ENCODE results near the gene CANT1.
"Not testable (repeated sequence)": the region's sequence is repeated elsewhere in the genome, so short reads cannot be mapped to it uniquely, and the experiment has no call there.

CANT1 gene

DNA sequence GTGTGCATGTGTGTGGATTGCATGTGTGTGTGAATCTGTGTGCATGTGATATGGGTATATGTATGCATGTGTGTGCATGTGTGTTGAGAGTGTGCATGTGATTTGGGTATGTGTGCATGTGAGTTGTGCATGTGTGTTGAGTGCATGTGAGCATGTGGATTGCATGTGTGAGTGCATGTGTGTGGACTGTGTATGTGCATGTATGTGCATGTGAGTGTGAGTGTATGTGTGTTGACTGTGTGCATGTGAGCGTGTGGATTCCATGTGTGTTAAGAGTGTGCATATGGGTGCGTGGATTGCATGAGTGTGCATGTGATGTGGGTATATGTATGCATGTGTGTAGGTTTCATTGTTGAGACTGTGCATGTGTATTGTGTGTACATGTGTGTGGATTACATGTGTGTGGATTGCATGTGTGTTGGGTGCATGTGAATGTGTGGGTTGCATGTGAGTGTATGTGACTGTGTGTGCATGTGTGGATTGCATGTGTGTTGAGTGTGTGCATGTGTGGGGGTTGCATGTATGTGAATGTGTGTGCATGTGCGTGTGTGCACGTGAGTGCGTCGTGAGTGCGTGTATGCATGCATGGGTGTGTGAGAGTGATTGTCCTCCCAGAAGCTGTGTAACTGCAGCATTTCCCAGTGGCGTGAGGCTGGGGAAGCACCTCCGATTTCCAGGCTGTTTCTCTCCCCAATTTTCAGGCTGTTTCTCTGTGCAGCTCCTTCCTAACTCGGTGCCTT lies 33.8 kb upstream of the CANT1 start:
- DNase-seq (ENCODE audit: low spot score) = no peak

DNA sequence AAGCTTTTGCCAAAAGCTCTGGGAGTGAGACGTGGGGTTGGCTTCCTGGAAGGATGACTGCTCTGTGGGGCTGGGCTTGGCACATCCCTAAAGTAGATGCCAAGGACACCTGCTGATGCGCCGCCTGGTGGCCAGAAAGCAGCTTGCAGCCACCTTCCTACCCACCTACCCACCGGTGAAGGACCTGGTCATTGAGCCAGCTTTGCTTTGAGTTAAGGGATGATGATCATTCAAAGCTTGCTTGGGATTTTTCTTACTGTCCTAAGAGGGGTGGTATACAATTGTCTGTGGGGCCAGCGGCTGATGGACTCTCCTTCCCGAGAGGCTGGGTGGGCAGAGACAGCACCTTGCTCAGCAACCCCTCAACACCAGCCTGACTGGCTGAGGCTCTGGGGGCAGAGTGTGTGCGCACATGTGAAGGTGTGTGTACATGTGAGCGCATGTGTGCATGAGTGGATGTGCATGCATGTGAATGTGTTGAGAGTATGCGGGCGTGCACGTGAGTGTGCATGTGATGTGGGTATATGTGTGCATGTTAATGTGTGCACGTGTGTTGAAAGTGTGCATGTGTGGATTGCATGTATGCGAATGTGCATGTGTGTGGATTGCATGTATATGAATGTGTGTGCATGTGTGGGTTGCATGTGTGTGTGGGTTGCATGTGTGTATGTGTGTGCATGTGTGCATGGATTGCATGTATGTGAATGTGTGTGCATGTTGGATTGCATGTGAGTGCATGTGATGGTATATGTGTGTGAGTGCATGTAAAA lies 33.0 kb upstream of the CANT1 start:
- DNase-seq (ENCODE audit: low spot score) = peak; percentile 60

DNA sequence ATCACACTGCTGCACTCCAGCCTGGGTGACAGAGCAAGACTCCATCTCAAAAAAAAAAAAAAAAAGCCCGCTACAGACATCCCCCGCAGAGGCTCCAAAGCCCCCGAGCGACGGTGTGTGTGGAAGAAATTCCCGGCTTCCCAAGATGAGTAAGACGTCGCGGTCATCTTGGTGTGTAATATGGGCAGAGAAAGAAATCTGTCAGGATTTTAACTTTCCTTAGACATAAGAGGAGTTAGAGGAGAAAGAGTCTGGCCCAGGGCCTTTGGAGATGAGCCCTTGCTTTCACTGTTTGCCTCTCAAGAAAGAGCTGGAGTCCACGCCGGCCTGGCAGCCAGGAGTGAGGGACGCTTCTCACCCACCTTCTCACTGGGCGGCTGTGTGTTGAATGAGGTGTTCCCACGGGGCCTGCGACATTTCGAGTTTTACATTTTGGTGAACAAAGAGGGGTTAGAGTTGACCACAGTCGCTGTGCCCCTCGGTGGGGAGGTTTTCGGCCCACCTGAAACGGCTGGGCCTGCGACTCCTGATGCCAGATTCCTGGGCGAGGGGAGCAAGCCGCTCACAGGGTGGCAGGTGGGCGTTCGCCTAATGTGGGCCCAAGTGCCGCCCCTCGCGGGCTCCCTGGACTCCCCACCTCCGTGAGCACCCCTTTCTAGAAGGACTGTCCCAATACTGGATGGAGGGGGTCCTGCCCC lies 32.3 kb upstream of the CANT1 start:
- no peak for DNase-seq (ENCODE audit: low spot score)

DNA sequence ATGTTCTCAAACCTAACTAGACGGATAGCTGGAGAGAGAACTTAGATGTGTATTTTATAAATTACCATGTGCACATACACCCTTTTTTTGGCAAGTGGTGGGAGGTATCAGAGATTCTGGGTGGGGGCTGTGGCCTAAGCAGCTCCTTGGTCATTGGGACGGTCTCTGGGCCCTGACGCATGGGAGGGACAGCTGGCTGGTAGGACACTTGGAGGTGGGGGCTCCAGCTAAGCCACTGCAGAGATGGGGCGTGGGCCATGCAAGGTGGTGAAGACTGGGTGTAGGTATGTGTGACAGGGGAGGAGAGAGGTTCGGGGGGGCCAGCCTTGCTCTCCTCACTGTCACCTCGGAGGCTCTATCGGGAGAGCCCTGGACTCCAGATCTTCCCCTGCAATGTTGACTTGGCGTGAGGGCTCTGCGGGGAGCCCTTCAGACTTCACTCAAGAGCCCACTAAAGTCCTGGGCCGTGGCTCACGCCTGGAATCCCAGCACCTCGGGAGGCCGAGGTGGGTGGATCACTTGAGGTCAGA lies 31.5 kb upstream of the CANT1 start:
- no peak for DNase-seq (ENCODE audit: low spot score)

DNA sequence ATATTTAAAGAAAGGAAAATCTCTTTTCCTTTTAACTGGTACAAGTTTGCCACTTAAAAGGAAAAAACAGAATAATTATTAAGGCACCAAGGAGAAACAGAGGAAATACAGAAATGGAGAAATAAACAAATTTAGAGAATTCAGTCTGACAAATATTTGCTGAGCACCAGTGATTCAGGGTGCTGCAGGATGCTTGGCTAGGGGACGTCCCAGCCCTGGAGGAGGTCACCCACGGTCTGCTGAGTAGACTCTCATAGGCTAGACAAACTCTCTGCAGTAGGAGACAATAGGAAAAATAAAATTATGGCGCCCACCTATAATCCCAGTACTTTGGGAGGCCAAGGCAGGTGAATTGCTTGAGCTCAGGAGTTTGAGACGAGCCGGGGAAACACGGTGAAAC lies 30.3 kb upstream of the CANT1 start:
- DNase-seq (ENCODE audit: low spot score) = no peak

DNA sequence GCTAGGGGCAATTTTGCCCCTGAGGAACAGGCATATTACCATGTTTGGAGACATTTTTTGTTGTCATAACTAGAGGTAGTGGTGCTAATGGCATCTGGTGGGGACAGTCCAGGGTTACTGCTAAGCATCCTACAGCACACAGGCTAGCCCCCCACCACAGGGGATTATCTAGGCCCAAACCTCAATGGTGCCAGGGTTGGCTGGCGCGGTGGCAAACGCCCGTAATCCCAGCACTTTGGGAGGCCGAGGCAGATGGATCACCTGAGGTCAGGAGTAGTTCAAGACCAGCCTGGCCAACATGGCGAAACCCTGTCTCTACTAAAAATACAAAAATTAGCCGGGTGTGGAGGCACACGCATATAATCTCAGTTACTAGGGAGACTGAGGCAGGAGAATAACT lies 29.6 kb upstream of the CANT1 start:
- no peak for DNase-seq (ENCODE audit: low spot score)

DNA sequence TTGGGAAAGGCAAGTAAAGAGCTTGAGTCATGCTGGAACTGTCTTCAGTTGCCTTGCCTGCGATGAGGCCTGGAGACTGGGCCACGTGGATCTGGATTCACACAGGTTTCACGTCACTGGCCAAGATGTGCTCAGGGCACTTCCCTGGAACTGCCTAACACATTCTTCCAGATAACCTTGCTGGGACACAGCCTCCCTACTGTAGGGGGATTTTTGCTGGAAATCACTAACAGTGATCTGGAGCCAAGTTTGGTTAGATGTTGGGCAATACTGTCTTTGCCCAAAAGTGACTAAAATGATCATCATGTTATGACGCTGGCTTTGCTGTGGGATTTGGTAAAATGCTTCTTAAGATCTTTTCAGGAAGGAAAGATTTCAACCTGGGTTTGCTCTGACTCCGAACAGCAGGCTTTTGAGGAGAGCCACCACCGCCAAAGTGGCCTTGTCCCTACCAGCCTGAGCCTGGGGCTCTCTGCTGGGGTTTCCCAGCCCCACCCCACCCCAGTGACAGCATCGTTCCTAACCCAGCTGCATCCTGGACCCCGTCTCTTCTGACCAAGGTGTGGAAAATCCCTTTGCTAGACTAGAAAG lies 29.1 kb upstream of the CANT1 start:
- DNase-seq (ENCODE audit: low spot score) = no peak

DNA sequence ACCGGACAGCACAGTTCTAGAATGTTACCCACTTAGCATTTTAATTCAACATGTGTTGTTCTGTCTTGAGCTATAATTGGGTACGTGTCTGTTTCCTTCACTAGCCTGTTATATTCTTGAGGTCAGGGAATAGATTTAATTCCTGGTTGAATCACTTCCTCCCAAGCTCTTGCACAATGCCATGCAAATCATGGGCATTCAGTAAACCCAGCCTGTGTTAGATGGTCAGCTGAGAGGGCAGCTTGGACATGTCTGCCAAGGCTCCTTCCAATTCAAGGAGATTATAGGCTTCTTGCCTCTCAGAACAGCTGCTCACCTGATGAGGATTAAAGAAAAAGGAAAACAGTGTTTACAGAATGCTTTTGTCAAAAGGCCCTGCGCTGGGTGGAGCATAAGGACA lies 27.0 kb upstream of the CANT1 start:
- DNase-seq (ENCODE audit: low spot score) = peak; percentile 60

DNA sequence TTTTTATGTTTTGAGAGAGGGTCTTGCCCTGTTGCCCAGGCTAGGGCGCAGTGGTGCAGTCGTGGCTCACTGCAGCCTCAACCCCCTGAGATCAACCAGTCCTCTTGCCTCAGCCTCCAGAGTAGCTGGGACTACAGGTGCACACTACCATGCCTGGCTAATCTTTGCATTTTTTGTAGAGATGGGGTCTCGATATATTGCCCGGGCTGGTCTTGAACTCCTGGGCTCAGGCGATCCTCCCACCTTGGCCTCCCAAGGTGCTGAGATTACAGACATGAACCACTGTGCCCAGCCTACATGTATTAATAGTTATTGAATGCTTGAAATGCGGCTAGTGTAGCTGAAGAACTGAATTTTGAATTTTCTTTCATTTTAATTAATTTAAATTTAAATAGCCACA lies 26.6 kb upstream of the CANT1 start:
- DNase-seq (ENCODE audit: low spot score) = no peak

DNA sequence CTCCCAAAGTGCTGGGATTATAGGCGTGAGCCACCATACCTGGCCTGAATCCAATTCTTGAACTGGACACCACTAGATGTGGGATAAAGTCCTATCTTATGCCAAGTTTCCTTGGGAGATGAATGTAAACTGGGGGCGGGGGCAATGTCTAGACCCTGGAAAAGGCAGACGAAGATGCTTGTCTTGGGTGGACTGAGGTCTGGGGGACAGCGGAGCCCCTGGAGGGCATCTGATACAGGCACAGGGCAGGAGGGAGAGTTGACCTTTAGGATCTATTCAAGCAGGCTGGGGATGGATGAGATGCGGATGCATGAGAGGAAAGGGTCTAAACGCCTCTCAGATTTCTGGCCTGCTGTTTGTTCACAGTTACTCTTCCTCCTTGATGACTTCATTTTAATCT lies 26.1 kb upstream of the CANT1 start:
- DNase-seq (ENCODE audit: low spot score) = no peak

DNA sequence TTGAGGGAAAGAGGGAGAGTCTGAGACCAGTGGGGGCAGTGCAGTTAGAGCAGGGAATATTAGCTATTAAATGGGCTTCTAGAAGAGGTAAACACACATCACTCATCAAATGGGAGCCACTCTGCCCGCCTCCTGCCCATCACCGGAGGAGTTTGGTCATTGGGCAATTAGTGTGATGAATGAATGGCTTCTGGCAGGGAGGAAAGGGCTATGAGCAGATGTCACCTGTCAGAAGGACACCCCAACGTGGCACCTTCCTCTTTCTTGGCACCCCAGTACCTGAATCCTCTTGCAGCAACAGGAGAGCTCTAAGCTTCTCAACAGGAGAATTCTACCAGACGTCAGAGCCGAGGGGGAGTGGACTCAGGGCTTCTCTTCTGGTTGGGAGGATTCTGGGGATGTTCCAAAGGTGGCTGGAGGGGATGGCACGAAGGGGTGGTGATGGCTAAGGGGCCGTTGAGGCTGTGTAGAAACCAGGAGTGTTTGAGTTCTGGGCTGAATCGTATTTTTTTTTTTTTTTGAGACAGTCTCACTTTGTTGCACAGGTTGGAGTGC lies 25.4 kb upstream of the CANT1 start:
- DNase-seq (ENCODE audit: low spot score) = no peak

DNA sequence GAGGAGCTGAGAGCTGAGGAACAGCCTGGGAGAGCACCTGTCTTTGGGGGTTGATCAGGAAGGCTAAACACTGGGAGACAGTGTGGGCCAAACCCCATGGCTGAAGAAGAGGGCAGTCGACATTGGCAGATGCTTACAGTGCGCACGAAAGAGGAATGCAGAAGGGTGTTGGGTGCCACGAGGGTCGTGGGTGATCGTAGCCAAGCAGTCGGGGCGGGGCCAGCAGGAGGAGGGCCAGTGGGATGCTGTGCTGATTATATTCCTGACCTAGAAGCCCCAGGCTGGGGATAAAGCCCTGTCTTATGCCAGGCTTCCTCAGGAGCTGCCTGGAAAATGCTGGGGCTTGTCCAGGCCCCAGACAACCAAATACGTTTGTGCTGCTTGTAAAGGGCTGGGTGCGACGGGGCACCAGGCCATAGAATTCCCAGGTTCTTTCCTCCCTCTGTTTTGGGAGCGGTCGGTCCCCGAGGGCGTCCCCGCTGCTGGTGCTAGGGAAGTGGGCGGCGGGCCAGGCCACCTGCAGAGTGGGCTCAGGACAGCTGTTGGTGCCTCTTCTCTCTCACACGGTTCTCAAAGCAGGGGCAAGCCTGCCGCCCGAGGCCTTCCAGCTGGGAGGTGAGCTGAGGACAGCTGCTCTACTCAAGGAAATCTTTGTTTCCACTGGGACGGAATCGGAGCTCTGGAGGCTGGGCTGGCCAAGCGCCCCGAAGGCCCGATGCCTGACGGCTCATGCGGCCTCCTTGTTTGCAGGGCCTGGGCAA lies 24.4 kb upstream of the CANT1 start:
- DNase-seq (ENCODE audit: low spot score) = no peak

DNA sequence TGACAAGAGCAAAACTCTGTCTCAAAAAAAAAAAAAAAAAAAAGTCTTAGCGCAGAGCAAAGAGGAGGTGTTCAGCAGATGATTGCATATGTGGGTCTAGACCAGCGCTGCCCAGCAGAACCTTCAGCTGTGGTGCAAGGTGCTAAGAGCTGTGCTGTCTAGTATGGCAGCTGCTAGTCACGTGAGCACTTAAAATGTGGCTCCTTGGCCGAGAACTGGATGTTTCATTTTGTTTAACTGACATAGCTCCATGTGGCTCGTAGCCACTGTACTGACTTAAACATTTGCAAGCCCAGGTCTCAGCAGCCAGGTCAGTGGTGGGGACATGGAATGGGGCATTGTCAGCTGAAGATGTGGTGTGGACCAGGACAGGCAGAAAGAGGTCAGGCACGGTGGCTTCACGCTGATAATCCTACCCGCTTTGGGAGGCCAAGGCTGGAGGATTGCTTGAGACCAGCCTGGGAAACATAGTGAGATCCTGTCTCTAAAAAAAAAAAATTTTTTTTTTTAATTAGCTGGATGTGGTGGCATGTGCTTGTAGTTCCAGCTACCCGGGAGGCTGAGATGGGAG lies 23.6 kb upstream of the CANT1 start:
- DNase-seq (ENCODE audit: low spot score) = no peak

DNA sequence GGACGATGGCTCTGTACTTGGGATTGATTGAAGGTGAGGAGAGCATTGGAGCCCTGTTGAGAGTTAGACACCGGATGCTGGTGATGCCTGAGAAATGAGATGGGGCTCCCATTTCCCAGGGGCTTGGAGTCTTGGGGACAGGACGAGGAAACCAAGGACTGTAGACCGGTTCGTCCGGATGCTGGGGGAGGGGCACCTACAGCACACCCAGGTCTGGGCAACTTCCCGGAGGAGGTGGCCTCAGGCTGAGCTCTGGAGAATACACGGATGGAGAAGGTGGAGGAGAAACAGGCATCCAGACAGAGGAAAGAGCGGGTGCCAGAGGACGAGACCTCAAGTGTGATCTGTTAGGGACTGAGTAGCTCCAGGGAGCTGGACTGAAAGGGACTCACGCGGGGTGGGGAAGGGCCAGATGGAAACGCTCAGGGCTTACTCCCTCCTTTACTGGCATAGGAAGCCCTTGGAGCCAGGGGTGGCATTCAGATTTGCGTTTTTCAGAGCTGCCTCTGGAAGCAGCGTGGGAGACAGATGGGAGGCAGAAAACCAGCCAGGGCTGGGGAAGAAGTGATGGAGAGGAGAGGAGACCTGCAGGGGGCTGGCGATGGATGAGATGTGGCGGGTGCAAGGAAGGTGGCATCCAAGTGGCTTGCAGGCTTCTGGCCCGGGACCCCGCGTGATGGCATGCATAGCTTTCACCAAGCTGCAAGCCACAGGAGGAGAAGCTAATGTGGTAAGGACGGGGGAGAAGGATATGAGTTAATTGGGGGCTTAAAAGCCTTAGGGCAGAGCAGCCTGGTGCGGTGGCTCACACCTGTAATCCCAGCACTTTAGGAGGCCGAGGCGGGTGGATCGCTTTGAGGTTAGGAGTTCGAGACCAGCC lies 22.7 kb upstream of the CANT1 start:
- DNase-seq (ENCODE audit: low spot score) = no peak

DNA sequence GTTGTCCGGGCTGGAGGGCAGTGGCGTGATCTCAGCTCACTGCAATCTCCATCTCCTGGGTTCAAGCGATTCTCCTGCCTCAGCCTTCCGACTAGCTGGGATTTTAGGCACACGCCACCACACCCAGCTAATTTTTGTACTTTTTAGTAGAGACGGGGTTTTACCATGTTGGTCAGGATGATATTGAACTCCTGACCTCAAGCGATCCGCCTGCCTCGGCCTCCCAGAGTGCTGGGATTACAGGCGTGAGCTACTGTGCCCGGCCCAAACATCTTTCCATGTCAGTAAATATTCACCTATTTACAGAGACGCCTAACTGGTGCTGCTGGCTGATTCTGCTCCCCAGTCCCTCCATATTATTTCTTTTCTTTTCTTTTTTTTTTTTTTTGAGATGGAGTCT lies 21.1 kb upstream of the CANT1 start:
- DNase-seq (ENCODE audit: low spot score) = not testable (repeated sequence)

DNA sequence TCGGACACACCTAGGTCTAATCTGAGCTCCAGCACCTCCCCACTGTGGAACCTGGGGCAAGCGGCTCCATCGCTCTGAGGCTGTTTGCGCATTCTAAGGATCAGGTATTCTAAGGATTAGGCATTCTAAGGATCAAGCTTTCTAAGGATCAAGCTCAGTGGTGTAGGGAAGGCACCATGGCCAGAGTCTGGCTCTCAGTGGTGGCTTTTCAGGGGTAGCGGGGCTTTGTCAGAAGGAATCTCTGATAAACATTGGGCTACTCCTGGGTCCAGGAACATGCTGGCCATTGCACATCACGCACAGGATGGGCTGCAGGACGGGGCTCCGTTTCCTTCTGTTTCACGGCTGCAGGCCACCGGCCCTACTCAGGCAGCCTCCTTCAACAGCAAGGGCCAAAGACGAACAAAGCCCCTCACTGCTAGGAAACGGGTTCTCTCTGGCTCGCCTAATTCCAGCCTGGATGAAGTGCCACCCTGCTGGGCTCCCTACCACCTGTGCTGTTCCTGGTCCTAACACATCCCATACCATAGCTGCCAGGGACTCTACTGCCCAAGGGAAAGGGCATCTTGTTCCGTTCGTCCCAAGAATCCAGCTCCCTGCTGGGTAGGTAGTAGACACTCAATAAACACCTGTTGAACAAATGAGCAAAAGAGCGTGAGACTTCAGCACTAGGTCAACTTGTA lies 19.9 kb upstream of the CANT1 start:
- no peak for DNase-seq (ENCODE audit: low spot score)

DNA sequence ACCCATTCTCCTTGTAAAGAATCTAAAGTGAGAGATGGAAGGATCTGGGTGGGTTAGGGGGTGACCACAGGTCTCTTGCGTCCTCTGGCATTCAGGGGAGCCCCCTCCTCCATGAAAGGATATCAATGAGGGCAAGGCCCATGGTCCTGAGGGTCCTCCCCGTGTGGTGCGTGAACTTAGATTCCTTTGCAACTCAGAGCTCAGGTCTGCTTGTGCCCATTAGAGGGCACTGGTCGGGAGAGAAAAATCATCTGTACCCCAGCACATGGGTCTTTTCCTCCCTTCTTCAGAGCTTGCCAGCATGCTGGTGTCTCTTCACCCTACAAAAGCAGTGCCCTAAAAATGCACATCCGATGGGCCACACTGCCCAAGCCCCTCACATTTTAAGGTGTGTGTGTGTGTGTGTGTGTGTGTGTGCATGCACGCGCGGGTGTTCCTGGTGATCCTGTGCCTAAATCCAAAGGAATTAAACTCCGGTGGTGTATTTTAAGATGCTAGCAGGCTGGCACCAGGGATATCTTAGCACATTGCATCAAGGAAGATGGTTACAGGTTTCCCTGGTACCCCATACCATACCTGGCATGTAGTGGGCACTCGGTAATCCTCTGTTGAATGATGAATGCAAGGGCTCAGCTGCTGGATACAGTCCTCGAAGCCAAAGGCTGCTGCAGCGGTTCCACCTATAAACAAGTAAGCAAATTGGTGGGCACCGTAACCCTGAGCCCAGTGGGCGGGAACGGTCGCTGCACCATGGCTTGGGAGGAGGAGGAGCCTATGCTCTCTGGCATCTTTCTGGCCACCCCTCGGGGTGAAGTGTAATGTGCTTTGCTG lies 19.1 kb upstream of the CANT1 start:
- peak; percentile 42 for DNase-seq (ENCODE audit: low spot score)

DNA sequence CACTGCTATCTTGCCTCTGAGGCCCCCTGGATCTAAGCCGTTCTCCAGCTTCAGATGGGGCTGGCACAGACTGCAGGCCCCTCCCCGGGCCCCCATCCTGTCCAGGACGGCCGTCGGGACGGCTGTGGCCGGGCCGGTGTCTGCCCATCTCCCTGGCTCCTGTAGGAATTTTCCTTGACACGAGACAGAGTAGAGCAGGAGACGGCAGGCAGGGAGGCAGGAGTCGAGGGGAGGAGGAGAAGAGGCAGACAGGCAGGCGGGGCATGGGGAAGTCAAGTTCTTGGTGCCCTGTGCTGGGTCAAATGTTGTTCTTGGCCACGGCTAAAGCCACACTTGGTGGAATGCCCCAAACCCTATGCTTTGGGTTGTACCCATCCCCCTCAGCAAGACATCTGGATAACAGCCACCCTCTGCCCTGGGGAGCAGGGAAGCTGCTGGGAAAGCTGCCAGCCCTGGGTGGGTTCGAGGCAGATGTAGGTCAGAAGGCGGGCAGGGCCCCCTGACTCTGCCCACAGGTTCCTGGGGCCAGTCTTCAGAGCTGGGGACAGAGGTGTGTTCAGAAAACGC lies 18.4 kb upstream of the CANT1 start:
- peak; percentile 39 for DNase-seq (ENCODE audit: low spot score)

Measured in SW480 (cell line).